Measurements from ENCODE around the gene CTRL. TPM values are rescaled to one million over a fixed set of nuclear protein-coding genes. Genes with fewer than 3 reads are reported as not detected.

The CTRL gene
- polyA plus RNA-seq, 1 donor (not counting 4 experiments of a cell fraction or from before 2014, with no cell fraction given), result 0.10 TPM

DNA sequence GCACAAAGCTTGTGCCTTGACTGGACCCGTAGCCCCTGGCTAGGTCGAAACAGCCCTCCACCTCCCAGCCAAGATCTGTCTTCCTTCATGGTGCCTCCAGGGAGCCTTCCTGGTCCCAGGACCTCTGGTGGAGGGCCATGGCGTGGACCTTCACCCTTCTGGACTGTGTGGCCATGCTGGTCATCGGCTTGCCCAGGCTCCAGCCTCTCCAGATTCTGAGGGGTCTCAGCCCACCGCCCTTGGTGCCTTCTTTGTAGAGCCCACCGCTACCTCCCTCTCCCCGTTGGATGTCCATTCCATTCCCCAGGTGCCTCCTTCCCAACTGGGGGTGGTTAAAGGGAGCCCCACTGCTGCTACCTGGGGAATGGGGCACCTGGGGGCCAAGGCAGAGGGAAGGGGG is 3.5 kb downstream of the CTRL start:
- no peaks in the 10 kb centered on the region for H3K79me2 ChIP-seq (ENCODE audit: control insufficient read depth, insufficient read depth, low read length)
- H3K36me3 ChIP-seq (ENCODE audit: control insufficient read depth in 2 of 2, extremely low read depth in 1 of 2, insufficient read depth in 2 of 2, low read length in 2 of 2), result peaks cover 20 to 21% of the 10 kb centered on the region in 2 experiments
- no peaks in the 10 kb centered on the region for H3K27me3 ChIP-seq (ENCODE audit: control insufficient read depth, extremely low read depth, insufficient read depth, low read length)
- H3K9ac ChIP-seq (ENCODE audit: control insufficient read depth, extremely low read depth, insufficient read depth, low read length), result no peak overlapping the region
- no peak for FAIRE-seq
- no peak overlapping the region for H3K4me3 ChIP-seq (ENCODE audit: control insufficient read depth in 2 of 3, extremely low read depth in 1 of 3, insufficient read depth in 2 of 3, low read depth in 1 of 3, low read length in 3 of 3)
- TF ChIP-seq, protein P1, sequence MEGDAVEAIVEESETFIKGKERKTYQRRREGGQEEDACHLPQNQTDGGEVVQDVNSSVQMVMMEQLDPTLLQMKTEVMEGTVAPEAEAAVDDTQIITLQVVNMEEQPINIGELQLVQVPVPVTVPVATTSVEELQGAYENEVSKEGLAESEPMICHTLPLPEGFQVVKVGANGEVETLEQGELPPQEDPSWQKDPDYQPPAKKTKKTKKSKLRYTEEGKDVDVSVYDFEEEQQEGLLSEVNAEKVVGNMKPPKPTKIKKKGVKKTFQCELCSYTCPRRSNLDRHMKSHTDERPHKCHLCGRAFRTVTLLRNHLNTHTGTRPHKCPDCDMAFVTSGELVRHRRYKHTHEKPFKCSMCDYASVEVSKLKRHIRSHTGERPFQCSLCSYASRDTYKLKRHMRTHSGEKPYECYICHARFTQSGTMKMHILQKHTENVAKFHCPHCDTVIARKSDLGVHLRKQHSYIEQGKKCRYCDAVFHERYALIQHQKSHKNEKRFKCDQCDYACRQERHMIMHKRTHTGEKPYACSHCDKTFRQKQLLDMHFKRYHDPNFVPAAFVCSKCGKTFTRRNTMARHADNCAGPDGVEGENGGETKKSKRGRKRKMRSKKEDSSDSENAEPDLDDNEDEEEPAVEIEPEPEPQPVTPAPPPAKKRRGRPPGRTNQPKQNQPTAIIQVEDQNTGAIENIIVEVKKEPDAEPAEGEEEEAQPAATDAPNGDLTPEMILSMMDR (optimal IDR thresholded peaks at IDR 0.05 in 1 of 3, IDR thresholded peaks at IDR 0.05 in 1 of 3, conservative IDR thresholded peaks at IDR 0.05 in 1 of 3; ENCODE audit: extremely low read depth in 1 of 3, insufficient read depth in 2 of 3, low read length in 3 of 3), result no peak
- no peak for TF ChIP-seq EZH2 (IDR thresholded peaks at IDR 0.05; ENCODE audit: low read length)
- no peaks in the 10 kb centered on the region for H3K9me1 ChIP-seq (ENCODE audit: control insufficient read depth, extremely low read depth, insufficient read depth, low read length)
- peaks cover 8% of the 10 kb centered on the region for H4K20me1 ChIP-seq (ENCODE audit: control insufficient read depth, extremely low read depth, insufficient read depth, low read length)
- no peak overlapping the region for H3K4me2 ChIP-seq (ENCODE audit: control insufficient read depth, extremely low read depth, insufficient read depth, low read depth, low read length)
- dilution Hi-C loops (cut with MboI; ENCODE audit: extremely low pct_ligation_motif_present, low sequenced_read_pairs), result no loop called here
- no peak overlapping the region for H3K27ac ChIP-seq (ENCODE audit: control insufficient read depth, insufficient read depth, low read length)
- no peak overlapping the region for H2AFZ ChIP-seq (ENCODE audit: control insufficient read depth, low read length)
- H3K9me3 ChIP-seq (ENCODE audit: control insufficient read depth, low read depth, low read length), result no peaks in the 10 kb centered on the region
- H3K4me1 ChIP-seq (ENCODE audit: control insufficient read depth, extremely low read depth, insufficient read depth, low read length), result peaks cover 11% of the 10 kb centered on the region
- DNase-seq (ENCODE audit: low read depth, low spot score), result no peak

DNA sequence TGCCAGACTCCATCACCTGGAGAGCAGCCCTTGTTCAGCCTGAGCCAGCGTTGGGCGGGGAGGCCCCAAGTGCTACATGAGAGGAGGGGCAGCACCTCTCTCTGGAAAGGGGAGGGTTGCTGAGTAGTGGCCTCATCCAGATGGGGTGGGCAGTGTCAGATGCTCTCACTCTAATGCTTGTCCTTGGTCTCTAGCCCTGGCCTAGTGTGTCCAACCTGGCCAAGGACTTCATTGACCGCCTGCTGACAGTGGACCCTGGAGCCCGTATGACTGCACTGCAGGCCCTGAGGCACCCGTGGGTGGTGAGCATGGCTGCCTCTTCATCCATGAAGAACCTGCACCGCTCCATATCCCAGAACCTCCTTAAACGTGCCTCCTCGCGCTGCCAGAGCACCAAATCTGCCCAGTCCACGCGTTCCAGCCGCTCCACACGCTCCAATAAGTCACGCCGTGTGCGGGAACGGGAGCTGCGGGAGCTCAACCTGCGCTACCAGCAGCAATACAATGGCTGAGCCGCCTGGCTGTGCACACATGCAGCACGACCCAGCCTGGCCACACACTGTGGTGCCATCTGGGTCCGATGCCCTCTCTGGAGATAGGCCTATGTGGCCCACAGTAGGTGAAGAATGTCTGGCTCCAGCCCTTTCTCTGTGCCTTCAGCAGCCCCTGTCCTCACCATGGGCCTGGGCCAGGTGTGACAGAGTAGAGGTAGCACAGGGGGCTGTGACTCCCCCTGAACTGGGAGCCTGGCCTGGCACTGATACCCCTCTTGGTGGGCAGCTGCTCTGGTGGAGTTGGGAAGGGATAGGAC is 4.3 kb downstream of the CTRL start:
- no peak for DNase-seq (ENCODE audit: low read depth, low spot score)
- Histone ChIP-seq H3K79me2 (ENCODE audit: control insufficient read depth, insufficient read depth, low read length) (no peaks in the 10 kb centered on the region), H3K4me1 (ENCODE audit: control insufficient read depth, extremely low read depth, insufficient read depth, low read length) (peaks cover 17% of the 10 kb centered on the region), H3K9ac (ENCODE audit: control insufficient read depth, extremely low read depth, insufficient read depth, low read length) (no peak overlapping the region), H3K27ac (ENCODE audit: control insufficient read depth, insufficient read depth, low read length) (no peak overlapping the region), H2AFZ (ENCODE audit: control insufficient read depth, low read length) (no peak overlapping the region), H3K27me3 (ENCODE audit: control insufficient read depth, extremely low read depth, insufficient read depth, low read length) (no peaks in the 10 kb centered on the region), H3K4me3 (ENCODE audit: control insufficient read depth in 2 of 3, extremely low read depth in 1 of 3, insufficient read depth in 2 of 3, low read depth in 1 of 3, low read length in 3 of 3) (no peak overlapping the region), H3K9me3 (ENCODE audit: control insufficient read depth, low read depth, low read length) (no peaks in the 10 kb centered on the region), H3K36me3 (ENCODE audit: control insufficient read depth in 2 of 2, extremely low read depth in 1 of 2, insufficient read depth in 2 of 2, low read length in 2 of 2) (peaks cover 19 to 21% of the 10 kb centered on the region in 2 experiments), H4K20me1 (ENCODE audit: control insufficient read depth, extremely low read depth, insufficient read depth, low read length) (peaks cover 8% of the 10 kb centered on the region), H3K4me2 (ENCODE audit: control insufficient read depth, extremely low read depth, insufficient read depth, low read depth, low read length) (no peak overlapping the region), H3K9me1 (ENCODE audit: control insufficient read depth, extremely low read depth, insufficient read depth, low read length) (no peaks in the 10 kb centered on the region)
- FAIRE-seq, result no peak
- TF ChIP-seq, protein P1 (optimal IDR thresholded peaks at IDR 0.05 in 1 of 3, IDR thresholded peaks at IDR 0.05 in 1 of 3, conservative IDR thresholded peaks at IDR 0.05 in 1 of 3; ENCODE audit: extremely low read depth in 1 of 3, insufficient read depth in 2 of 3, low read length in 3 of 3), result no peak
- TF ChIP-seq EZH2 (IDR thresholded peaks at IDR 0.05; ENCODE audit: low read length), result no peak
- dilution Hi-C loops (cut with MboI; ENCODE audit: extremely low pct_ligation_motif_present, low sequenced_read_pairs), result no loop called here
